OCI-M2 (cell line): ENCODE results near the gene NUB1.
"Not testable (repeated sequence)": the region's sequence is repeated elsewhere in the genome, so short reads cannot be mapped to it uniquely, and the experiment has no call there.

ENCODE experiments used
- DNase-seq: peaks from one replicate; lab custom pipeline; 2025; ENCODE audit not compliant: unreplicated experiment; lab: John Stamatoyannopoulos, UW

NUB1 gene

GRCh38 chr7:151341357-151342101 is at the start of gene NUB1:
Gene NUB1 (plus strand): TSS chr7:151341812. CDS start chr7:151345350, 3,538 bp downstream.
- peak; percentile 88 for DNase-seq

- no peak for DNase-seq
Observed at GRCh38 chr7:151292850-151293249, 48.8 kb upstream of the NUB1 start.

- DNase-seq, result no peak
Observed at GRCh38 chr7:151296202-151296992, 45.2 kb upstream of the NUB1 start.

GRCh38 chr7:151298765-151299164 is 42.8 kb upstream of the NUB1 start:
- no peak for DNase-seq

- no peak for DNase-seq
Observed at GRCh38 chr7:151299530-151299929, 42.1 kb upstream of the NUB1 start.

GRCh38 chr7:151299940-151300645 is 41.5 kb upstream of the NUB1 start:
- no peak for DNase-seq

- no peak for DNase-seq
Observed at GRCh38 chr7:151301471-151302462, 39.8 kb upstream of the NUB1 start.

- not testable (repeated sequence) for DNase-seq
Observed at GRCh38 chr7:151304251-151304650, 37.4 kb upstream of the NUB1 start.

GRCh38 chr7:151304856-151305255 is 36.8 kb upstream of the NUB1 start:
- DNase-seq, result no peak

- DNase-seq, result no peak
Observed at GRCh38 chr7:151306374-151306773, 35.2 kb upstream of the NUB1 start.

GRCh38 chr7:151306860-151307259 is 34.8 kb upstream of the NUB1 start:
- no peak for DNase-seq

- no peak for DNase-seq
Observed at GRCh38 chr7:151307536-151307935, 34.1 kb upstream of the NUB1 start.

- no peak for DNase-seq
Observed at GRCh38 chr7:151308256-151308655, 33.4 kb upstream of the NUB1 start.

- no peak for DNase-seq
Observed at GRCh38 chr7:151308791-151309190, 32.8 kb upstream of the NUB1 start.

- DNase-seq, result no peak
Observed at GRCh38 chr7:151309311-151309710, 32.3 kb upstream of the NUB1 start.

GRCh38 chr7:151310578-151310977 is 31.0 kb upstream of the NUB1 start:
- DNase-seq, result no peak

GRCh38 chr7:151311294-151311864 is 30.2 kb upstream of the NUB1 start:
- no peak for DNase-seq

GRCh38 chr7:151312356-151312755 is 29.3 kb upstream of the NUB1 start:
- no peak for DNase-seq

GRCh38 chr7:151312831-151313809 is 28.5 kb upstream of the NUB1 start:
- DNase-seq, result no peak
